Cardiac septum (tissue), 1 donor: ENCODE data around the gene ZNF827. TPM values are rescaled to one million over a fixed set of nuclear protein-coding genes. Genes with fewer than 3 reads are reported as not detected.

ENCODE experiments used
- DNase-seq: peaks from one replicate; pipeline ENCODE4 v3.0.0-alpha.2; 2020; ENCODE audit warnings: low spot score
- intact Hi-C: fragments of 100-400 bp; cut with DNase I; formaldehyde crosslinking; loops from one replicate; pipeline ENCODE4 v1.14.0; 2022
- total RNA-seq: library from RNA; stranded (reverse); fragmentation: NEBNext Ultra II Directional; extraction: Animal tissue kit (Norgen Biotek cat#: 25700); gene quantifications from one replicate; pipeline ENCODE4 v1.2.1, GENCODE V29; 2021
- donor health status: DM: no; HTN: no; CAD: no.

Gene ZNF827
- total RNA-seq, 1 donor from 2014 or later: 28.3 TPM

DNA sequence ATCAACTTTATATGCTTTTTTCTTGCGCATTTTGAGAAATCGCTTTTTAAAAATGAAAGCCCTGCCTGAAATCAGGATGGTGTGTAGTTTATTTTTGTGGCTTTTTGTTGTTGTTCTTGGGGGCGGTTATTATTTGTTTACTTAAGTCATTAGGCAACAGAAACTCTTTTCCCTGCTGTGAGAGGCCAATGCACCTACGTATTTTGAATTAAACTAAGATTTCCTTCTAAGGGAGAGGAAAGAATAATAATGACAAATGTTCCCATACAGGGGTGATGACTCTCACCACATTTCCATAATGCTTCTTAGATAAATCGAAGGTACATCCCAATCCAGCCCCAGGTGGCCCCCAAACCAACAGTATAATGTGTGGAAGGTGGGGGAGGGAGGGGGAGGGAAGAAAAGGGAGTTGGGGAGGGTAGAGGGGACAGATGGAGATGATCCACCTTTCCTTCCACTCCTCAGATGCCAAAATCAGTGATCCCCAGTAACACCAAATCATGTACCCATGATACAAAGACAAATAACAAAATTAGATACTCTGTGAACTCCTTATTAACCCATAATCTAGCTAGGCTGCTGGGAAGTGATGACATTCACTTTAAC is 39.6 kb downstream of the ZNF827 start:
- intact Hi-C loops: no loop called here
- no peak for DNase-seq

DNA sequence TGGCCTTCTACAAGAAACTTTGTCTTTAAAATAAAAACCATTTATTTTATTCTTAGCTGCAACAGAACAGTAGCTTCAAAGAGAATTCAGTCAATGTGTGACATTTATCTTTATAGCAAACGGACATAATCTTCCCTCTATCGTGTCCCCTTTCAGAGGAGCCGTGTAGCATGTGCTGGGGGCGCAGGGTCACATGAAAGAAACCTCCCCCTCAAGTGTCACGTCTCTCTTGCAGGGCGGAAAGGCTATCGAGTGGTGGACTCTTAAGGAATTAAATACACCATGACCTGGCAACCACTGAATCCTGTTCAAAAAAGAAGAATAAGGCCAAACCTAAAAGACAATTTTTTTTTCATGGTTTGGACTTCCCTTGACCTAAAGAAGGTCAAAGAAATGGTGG is 40.2 kb downstream of the ZNF827 start:
- no peak for DNase-seq
- intact Hi-C loops: no loop called here

DNA sequence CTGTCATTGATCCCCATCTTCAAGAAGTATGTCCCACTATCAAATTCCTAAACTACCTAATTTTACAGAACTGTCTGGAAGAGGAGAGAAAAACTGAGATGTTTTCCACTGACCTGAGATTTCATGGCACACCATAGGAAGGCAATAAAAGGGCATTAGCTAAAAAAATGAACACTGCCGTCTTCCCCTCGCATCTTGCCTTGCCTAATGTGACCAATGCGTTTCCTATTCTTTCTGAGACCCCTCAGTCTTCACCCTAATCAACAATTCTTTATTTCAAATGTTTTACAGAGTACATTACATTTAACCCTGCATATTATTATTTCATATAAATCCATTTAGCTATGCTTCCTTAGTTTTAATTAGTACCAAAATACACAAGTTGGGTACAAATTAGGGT is 43.6 kb downstream of the ZNF827 start:
- no peak for DNase-seq
- intact Hi-C loops: no loop called here

DNA sequence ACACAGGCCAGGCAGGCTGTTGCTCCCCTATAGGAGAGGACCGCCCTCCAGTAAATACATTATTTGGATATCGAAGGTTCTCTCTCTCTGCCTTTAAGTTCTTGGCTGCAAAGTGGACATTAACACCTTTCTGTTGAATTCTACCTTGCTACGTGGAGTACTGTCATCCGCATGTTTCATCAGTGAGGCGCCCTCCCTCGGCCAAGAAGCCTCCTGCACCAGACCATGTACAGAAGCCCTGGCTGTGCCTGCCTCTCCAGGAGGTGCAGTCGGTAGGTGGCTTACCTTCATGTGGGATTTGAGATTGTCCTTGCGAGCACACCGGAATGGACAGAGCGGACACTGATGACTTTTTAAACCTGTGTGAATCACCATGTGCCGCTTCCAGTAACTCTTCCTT is 46.7 kb downstream of the ZNF827 start:
- DNase-seq: no peak
- intact Hi-C loops: no loop called here

DNA sequence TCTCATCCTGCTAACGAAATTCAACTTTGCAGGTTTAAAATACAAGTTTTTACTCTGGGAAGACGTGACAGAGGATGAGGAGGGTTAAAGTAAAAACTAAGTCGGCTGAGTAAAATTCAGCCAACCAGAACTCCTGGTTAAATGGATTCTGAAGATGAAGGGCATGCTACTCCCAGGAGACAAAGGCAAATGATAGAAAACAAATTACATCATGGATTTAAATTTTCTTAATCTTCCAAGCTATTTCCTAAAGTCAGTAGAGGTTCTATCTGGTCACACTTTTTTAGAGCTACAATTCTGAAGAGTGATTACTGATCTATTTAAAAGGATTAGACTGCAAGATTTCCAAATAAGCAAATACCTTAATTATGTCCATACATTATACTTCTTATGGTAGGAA is 47.9 kb downstream of the ZNF827 start:
- intact Hi-C loops: no loop called here
- DNase-seq: no peak

DNA sequence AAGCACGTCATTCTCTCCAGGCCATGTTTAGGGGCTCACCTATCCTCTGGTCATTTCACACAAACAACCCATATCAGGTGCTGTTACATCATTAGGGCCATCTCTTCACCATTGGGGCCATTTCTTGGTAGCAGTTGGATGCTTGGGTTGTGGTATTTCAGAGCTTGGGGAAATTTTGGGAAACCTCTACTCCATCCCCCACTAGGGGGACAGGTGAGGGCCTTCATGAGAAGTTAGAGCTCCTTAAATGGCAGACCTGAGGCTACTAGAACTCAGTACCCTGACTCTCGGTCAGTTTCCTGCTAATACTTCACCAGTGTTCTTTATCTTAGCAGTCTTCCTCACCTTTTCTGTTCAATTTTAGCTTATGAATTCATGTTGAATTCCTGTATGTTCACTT is 50.2 kb downstream of the ZNF827 start:
- DNase-seq: no peak
- intact Hi-C loops: loop anchor here (5.0 kb wide), 2 partner anchors 49 to 156 kb away; partner anchors contain the start of gene ZNF827

DNA sequence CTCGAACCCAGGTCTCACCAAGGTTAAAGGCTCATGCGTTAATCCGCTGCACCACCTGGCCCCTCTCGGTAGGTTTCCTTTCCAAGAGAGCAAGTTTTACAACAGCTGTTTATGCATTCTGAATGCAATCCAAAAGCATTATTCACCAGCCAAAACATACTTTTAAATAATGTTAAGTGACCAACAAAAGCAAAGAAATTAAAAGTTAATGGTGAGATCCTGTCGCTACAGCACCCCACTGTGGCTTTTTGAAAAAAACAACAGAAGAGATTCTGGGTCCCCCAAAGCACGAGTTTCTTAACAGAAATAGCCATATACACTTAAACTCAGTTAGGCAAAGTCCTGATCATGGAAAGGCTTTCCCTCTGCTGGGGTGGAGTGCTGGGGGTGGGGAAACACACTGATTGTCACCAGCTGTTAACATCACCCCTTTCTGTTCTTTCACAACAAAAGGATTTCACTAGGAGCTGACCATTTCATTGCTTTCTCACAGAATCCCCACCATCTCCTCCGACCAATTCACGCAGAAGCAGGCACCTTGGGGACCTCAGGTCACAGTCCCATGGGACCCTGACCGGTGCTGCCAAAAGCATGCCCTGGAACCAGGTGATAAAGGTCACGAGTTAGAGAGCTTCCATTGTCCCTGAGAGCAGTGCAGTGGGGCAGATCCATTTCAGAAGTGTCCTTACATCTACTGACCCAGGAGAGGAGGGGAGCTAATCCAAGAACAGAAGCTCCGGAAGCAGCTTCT is 51.2 kb downstream of the ZNF827 start:
- DNase-seq: no peak
- intact Hi-C loops: loop anchor here (5.0 kb wide), 2 partner anchors 50 to 155 kb away; partner anchors contain the start of gene ZNF827

DNA sequence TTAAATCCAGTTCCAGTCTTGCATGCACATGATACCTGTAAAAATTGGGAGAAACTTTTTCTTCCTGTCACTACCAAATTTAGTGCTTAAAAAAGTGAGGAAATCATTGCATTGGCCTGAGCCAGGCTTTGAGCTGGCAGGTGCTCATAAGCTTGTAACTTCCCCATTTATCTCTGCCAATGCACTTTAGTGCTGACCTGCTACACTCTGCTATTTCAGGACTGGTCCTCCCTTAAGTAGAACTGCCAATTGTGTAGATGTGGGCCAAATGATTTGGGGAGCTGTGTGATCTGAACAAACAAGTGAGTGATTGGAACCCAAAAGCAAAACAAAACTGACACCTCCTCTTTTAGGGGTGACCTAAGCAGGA is 51.8 kb downstream of the ZNF827 start:
- DNase-seq: no peak
- intact Hi-C loops: loop anchor here (5.0 kb wide), 2 partner anchors 50 to 155 kb away; partner anchors contain the start of gene ZNF827

DNA sequence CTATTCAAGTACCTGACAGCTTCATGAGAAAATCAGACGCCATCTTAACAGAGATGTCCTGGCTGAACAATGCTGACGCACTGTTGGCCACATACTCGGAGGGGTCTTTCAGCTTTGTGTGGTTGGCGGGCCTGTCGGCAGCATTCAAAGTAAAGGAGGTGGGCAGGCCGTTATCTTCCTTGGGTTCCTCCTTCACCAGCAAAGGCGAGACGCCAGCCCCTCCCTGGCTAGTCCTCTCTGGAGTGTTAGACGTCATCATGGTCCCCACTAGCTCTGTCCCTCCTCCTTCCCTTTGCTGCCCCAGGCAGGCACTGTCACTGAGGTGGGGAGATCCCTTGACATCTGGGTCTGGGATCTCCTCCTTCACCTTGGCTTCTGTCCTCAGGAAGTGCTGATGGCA is 53.0 kb downstream of the ZNF827 start:
- intact Hi-C loops: loop anchor here (5.0 kb wide), 2 partner anchors 52 to 153 kb away; partner anchors contain the start of gene ZNF827
- no peak for DNase-seq

DNA sequence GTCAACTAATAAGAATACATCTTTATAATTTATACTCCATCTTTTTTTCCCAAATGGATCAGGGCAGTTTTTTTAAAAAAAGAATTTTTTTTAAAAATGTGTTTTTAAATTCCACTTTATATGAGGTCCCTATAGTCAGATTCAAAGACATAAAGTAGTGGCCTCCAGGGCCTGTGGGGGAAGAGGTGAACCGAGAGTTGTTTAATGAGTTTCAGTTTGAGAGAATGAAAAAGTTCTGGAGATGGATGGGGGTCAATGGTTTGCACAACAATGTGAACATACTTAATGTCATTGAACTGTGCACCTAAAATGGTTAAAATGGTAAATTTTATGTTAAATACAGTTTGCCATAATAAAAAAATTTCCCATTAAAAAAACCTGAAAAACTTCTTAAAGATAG is 53.8 kb downstream of the ZNF827 start:
- DNase-seq: no peak
- intact Hi-C loops: loop anchor here (5.0 kb wide), 2 partner anchors 53 to 152 kb away; partner anchors contain the start of gene ZNF827

DNA sequence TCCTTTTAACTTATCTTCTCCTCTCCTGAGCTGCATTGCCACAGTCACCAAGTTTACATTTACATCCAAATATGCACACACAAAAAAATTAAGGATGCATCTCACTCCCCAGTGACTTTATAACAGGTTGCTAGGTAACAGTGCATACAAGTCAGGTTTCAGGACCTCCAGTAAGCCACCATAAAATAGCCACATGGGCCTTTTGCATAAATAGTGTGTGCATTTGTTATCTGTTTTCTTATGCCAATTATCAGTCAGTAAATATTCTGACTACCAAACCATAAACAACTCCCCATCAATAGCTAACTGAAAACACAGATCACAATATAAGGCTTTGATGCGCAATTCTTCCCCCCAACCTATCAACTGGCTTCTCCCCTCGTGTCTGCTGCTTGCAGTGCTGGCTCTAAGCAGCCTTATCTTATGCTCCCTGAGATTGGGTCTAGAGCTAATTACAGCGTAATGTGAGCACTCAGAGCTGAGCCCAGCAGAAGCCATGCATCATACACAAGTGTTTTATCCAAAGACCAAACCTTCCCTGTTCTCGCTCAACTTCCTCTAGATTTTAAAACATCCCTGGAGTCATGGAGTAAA is 55.4 kb downstream of the ZNF827 start:
- no peak for DNase-seq
- intact Hi-C loops: no loop called here

DNA sequence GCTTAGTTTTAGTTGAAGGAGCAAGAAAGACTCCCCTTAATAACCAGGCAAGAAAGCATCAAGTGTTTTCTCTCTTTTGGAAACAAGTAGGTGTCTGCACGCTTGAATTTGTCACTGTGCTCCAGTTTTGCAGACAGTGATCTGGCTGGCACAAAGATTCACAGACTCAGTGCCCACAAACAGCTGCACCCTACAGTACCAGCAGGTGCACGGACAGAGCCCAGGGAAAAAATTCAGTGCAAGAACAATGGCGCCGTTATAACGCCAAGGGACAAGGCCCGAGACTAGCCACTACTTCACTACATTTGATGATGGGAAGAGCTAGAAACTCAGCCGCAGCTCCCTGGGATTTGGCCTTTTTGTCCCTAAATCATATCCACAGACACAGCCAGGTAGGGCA is 56.0 kb downstream of the ZNF827 start:
- intact Hi-C loops: no loop called here
- DNase-seq: no peak

DNA sequence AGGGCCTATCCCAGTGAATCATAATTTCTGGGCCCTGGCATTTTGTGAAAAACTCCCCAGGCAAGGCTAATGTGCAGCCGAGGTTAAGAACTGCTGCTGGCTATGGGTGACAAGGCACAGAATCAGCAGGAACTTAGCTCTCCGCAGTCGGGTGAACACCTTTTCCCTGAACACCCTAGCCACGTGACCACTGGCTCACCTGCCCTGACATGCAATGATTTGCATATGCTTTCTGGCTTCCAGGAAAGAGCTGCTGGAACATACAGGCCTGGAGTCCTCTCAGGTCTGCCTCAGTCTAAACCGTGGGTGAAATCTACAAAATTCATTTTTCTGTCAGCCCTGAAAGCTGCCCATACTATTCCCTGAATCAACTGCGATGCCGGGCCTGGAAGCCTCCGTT is 56.6 kb downstream of the ZNF827 start:
- DNase-seq: no peak
- intact Hi-C loops: no loop called here

DNA sequence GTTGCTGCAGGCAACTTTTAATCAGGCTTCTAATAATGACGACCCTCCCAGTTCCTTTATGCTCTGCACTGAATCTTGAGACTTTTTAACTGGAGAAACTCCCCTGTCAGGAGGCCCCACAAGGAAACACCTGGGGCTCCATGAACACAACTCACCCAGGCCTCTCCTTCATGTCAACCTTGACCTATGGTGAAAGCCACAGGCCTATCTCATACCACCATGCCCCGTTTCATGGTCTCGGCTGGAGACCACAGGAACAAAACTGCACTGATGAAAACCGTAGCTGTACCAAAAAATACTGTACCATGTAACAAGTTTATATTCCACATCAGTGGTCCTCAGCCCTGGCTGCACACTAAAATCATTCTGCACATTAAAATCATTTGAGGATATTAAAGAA is 57.0 kb downstream of the ZNF827 start:
- intact Hi-C loops: no loop called here
- DNase-seq: no peak

DNA sequence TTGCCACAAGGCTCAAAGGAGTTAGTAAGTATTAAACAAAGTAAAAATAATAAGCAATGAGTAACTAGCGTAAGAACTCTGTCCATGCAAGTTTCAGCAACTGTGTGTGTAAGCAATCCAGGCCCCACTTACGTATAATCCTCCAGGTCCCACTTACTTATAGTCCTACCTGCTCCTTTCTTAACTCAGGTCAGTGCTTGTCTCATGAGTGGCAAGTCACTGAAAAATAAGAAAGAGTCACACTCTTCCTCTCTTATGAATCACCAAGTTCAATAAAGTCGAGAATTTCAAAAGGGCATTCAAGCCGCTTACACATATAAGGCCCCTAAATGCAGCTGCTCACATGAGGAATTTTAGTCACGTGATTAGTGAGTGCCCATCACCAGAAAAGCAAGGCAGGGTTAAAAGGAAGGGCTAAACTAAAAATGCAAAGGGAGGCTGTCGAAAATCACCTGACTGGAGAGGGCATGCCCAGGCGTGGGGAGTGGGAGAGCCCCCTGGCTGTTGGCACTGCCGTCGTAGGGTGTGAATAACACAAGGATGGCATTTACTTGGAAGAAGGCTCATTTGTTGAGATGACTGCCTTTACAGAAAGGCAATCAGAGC is 58.2 kb downstream of the ZNF827 start:
- no peak for DNase-seq
- intact Hi-C loops: no loop called here

DNA sequence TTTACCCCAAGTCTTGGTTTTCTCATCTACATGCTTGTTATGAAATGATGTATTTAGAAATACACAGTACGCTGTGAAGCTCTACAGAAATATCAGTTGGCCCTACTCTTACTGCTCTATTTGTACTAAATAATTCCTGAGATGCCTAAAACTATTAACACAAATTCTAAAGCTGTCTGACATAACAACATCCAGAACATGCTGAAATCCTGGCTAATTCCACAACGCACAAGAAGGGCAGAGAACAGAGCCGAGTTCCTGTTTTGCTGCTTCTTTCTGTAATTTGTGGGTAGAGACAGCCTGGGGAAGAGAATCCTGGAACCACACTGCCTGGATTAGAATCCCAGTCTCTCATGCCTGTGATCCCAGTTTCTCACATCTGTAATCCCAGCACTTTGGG is 59.0 kb downstream of the ZNF827 start:
- DNase-seq: no peak
- intact Hi-C loops: no loop called here

DNA sequence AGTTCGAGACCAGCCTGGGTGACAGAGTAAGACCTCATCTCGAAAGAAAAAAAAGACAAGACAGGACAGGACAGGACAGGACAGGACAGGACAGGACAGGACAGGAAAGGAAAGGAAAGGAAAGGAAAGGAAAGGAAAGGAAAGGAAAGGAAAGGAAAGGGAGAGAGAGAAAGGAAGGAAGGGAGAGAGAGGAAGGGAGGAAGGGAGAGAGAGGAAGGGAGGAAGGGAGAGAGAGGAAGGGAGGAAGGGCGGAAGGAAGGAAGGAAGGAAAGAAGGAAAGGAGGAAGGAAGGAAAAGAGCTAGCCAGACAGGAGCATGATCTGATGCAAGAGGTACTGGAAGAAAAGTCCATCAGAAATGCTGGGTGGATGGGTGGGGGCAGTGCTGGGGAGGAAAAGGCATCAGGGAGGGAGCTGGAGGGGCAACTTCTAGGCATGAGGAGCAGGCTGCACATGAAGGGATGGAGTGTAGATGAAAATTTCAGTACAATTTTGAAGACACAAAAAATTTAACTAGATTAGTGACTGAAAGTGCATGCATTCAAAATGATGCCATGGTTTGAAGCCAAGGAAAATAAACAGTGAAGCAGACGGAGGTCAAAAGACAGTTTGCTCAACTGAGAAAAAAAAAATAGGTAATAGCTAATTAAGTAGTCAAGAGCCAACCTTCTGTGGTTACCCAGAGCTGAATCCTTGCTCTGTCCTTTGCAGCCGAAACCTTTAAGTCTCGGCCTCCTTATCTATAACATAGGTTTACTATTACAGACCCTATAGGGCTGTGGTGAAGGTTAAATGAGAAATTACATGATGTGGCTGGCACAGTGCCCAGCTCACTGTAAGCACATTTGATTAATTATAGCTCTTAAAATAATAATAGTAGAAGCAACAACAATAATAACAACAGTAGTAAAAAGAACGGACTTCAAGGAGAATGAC is 59.9 kb downstream of the ZNF827 start:
- intact Hi-C loops: no loop called here
- DNase-seq: no peak

DNA sequence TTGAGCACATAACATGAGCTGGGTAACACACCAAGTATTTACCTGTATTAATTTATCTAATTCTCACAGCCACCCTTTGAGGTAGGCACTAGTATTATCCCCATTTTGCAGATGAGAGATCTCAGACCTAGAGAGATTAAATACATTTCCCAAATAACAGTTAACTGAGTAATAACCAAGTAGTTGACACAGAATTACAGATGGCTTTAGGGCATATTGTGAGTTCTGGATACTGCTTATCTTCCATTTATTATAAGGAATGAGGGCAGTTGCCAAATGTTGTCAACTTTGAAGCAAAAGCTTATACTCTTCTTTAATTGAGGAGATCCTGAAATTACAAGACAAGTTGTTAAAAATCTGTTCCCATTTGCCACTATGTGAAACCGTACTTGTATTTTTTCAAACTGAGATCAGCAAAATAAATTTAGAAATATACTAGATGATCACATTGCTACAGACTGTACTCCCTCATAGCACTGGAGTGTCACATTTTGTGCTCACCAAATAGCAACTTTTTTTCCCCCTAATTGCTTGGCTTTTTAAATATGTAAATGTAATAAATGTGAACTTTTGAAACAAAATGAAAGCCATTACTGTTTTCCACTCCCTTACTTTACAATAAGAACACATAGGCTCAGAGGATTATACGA is 62.0 kb downstream of the ZNF827 start:
- DNase-seq: no peak
- intact Hi-C loops: no loop called here

DNA sequence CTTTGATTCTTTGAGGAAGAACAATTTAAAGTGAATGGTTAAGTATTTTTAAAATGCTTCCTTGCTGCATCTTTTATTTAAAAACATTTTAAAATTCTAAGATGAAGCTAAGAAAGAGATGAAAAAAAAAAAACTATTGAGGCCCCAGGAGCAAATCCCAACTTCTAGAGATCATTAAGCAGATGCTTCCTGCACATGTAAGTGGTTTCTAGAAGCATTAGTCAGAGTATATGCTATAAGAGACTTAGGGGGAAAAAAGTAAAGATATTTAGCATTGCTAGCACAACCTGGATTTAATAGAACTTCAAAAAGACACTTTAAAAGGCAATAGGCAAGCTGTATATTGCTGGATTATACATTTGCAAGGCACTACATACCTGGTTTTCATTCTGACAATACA is 64.7 kb downstream of the ZNF827 start:
- DNase-seq: no peak
- intact Hi-C loops: no loop called here
